ENCODE data around the gene FAM184A. TPM values are rescaled to one million over a fixed set of nuclear protein-coding genes. Genes with fewer than 3 reads are reported as not detected.

Gene FAM184A
- total RNA-seq, 2 experiments from 2014 or later: not detected

DNA sequence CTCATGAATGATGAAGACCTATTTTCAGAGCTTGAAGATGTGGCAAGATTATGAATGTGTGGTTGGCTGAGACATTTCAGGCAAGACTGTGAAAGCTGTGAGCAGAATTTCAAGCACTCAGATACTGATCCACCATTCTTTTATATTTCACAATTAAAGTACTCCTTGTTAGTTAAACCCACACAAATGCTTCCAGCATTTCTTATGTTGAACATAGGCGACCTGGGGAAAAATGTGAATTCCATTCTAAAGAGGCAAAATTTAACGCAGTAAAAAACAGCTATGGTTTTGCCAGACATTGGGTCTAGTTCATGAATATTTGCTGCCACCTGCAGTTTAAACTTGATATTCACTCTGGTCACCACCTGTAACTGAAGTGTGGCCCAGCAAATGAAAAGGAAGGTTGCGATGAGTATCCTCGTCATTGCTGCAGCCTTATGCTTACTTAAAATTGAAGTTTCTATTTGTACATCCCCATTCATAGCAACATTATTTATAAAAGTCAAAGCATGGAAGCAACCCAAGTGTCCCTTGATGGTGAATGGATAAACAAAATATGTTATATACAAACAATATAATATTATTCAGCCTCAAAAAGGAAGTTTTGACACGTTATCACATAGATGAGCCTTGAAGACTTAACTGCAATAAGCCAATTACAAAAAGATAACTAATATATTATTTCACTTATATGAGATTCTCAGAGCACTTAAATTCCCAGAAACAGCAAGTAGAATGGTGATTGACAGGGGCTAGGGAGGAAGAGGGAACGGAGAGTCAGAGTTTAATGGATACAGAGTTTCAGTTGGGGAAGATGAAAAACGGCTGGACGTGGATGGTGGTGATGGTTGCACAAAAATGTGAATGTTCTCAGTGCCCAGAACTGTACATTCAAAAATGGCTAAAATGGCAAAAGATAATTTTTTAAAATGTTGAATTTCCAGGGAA is 32.4 kb upstream of the FAM184A start:
- Histone ChIP-seq H3K27ac (ENCODE audit: low read depth, low read length, poor library complexity, severe bottlenecking) (no peak overlapping the region), H2AFZ (ENCODE audit: low read length) (peak overlapping the region; percentile 40; the same call in 1 of the 2 replicates), H3K9me2 (ENCODE audit: insufficient read depth, low read length) (no peaks in the 10 kb centered on the region), H3K4me1 (ENCODE audit: insufficient read depth, low read length, poor library complexity, severe bottlenecking) (no peaks in the 10 kb centered on the region), H3K79me2 (ENCODE audit: insufficient read depth, low read depth, low read length) (no peaks in the 10 kb centered on the region), H3K9me3 (ENCODE audit: low read length) (no peaks in the 10 kb centered on the region), H3K4me3 (ENCODE audit: low read depth, low read length, poor library complexity, severe bottlenecking) (no peak overlapping the region), H3K36me3 (ENCODE audit: insufficient read depth, low read length) (no peaks in the 10 kb centered on the region), H3K4me2 (ENCODE audit: low read length) (no peak overlapping the region), H4K20me1 (ENCODE audit: insufficient read depth, low read length) (no peaks in the 10 kb centered on the region)
- ChIA-PET CTCF (ENCODE audit: unreplicated experiment) (interaction anchor here (0.6 to 1.1 kb wide), 2 partner anchors 12 to 88 kb away, joined by 3 to 4 read pairs; no protein-coding TSS in a partner anchor), POLR2A (interaction anchor here (1.1 to 1.2 kb wide), 2 partner anchors 11 to 17 kb away, joined by 4 read pairs; no protein-coding TSS in a partner anchor)
- no TSS peak for BruUV-seq (replicated peaks)
- DNase-seq (ENCODE audit: low spot score): peak; percentile 54
- intact Hi-C loops (cut with micrococcal nuclease; ENCODE audit: unreplicated experiment): loop anchor here (2.0 to 5.0 kb wide), 4 partner anchors 142 to 544 kb away; partner anchors contain the start of gene ASF1A
- TF ChIP-seq, protein P1, sequence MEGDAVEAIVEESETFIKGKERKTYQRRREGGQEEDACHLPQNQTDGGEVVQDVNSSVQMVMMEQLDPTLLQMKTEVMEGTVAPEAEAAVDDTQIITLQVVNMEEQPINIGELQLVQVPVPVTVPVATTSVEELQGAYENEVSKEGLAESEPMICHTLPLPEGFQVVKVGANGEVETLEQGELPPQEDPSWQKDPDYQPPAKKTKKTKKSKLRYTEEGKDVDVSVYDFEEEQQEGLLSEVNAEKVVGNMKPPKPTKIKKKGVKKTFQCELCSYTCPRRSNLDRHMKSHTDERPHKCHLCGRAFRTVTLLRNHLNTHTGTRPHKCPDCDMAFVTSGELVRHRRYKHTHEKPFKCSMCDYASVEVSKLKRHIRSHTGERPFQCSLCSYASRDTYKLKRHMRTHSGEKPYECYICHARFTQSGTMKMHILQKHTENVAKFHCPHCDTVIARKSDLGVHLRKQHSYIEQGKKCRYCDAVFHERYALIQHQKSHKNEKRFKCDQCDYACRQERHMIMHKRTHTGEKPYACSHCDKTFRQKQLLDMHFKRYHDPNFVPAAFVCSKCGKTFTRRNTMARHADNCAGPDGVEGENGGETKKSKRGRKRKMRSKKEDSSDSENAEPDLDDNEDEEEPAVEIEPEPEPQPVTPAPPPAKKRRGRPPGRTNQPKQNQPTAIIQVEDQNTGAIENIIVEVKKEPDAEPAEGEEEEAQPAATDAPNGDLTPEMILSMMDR (conservative IDR thresholded peaks at IDR 0.05; ENCODE audit: low read length): peak; percentile 80
- no peak for TF ChIP-seq EZH2phosphoT487 (IDR thresholded peaks at IDR 0.05; ENCODE audit: borderline replicate concordance, low read depth, low read length)

DNA sequence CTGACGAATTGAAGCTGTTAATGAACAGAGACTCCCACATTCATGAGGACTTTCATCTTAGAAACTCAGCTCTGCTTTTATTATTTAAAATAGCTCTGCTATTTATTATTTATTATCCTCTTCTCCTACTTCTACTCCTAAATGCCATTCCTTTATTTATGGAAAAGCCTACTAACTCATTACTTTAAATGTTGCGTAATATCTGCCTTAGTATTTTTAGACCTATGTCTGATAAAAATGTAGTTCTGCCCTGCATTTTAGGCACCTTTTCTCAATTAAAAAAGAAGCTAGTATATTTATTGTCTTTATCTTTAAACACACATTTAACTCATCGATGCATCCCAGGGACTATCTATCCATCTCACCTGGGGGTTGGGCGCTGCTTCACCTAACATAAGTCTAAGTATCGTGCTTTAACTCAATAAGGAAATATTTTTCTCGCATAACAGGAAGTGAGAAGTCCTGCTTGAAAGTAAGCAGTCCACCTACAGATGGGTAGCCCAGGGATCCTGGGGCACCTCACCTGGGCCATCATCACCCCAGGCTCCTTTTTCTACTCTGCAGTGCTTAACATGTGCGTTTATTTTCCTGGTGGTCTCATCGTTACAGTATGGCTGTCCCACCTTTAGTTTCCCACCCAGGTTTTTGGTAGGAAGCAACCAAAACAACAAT is 31.3 kb upstream of the FAM184A start:
- Histone ChIP-seq H3K4me2 (ENCODE audit: low read length) (no peak overlapping the region), H4K20me1 (ENCODE audit: insufficient read depth, low read length) (no peaks in the 10 kb centered on the region), H2AFZ (ENCODE audit: low read length) (peak overlapping the region; percentile 40; the same call in 1 of the 2 replicates), H3K9me2 (ENCODE audit: insufficient read depth, low read length) (no peaks in the 10 kb centered on the region), H3K36me3 (ENCODE audit: insufficient read depth, low read length) (no peaks in the 10 kb centered on the region), H3K79me2 (ENCODE audit: insufficient read depth, low read depth, low read length) (no peaks in the 10 kb centered on the region), H3K4me1 (ENCODE audit: insufficient read depth, low read length, poor library complexity, severe bottlenecking) (no peaks in the 10 kb centered on the region), H3K9me3 (ENCODE audit: low read length) (no peaks in the 10 kb centered on the region), H3K4me3 (ENCODE audit: low read depth, low read length, poor library complexity, severe bottlenecking) (no peak overlapping the region), H3K27ac (ENCODE audit: low read depth, low read length, poor library complexity, severe bottlenecking) (no peak overlapping the region)
- no peak for TF ChIP-seq EZH2phosphoT487 (IDR thresholded peaks at IDR 0.05; ENCODE audit: borderline replicate concordance, low read depth, low read length)
- TF ChIP-seq, protein P1 (conservative IDR thresholded peaks at IDR 0.05; ENCODE audit: low read length): no peak
- no TSS peak for BruUV-seq (replicated peaks)
- POLR2A ChIA-PET: interaction anchor here (1.1 to 1.2 kb wide), 2 partner anchors 10 to 16 kb away, joined by 4 read pairs; no protein-coding TSS in a partner anchor
- intact Hi-C loops (cut with micrococcal nuclease; ENCODE audit: unreplicated experiment): loop anchor here (2.0 to 5.0 kb wide), 4 partner anchors 141 to 542 kb away; partner anchors contain the start of gene ASF1A
- DNase-seq (ENCODE audit: low spot score): no peak
- CTCF ChIA-PET (ENCODE audit: unreplicated experiment): interaction anchor here (1.1 kb wide), 1 partner anchor 10 kb away, joined by 4 read pairs; no protein-coding TSS in a partner anchor

Data from OCI-LY7 (cell line).